Urinary bladder (tissue), 4 donors: ENCODE results near the gene IQSEC3. TPM values are rescaled to one million over a fixed set of nuclear protein-coding genes. Genes with fewer than 3 reads are reported as not detected.

Experiments used
- DNase-seq: peaks from one replicate; pipeline ENCODE4 v3.0.0-alpha.2; 2015; ENCODE audit errors: extremely low spot score
- H3K27ac ChIP-seq: one replicate; pipeline ENCODE4 v1.5.1; 2013; ENCODE audit warnings: low read depth, mild to moderate bottlenecking, moderate library complexity
- H3K36me3 ChIP-seq: one replicate; pipeline ENCODE4 v1.6.1; 2013; ENCODE audit warnings: mild to moderate bottlenecking, moderate library complexity; ENCODE audit not compliant: insufficient read depth
- H3K4me1 ChIP-seq: one replicate; pipeline ENCODE4 v1.6.1; 2013; ENCODE audit warnings: mild to moderate bottlenecking, moderate library complexity; ENCODE audit not compliant: insufficient read depth
- H3K4me3 ChIP-seq: one replicate; pipeline ENCODE4 v1.5.1; 2013; ENCODE audit warnings: low read depth, low read length
- WGBS: extraction: QIAGEN DNeasy Blood & Tissue Kit; methylation state at CpG from one replicate; pipeline ENCODE4 v1.1.7; 2013; 5-methylcytosine and 5-hydroxymethylcytosine counted together
- polyA plus RNA-seq: library from polyadenylated mRNA; stranded (reverse); fragments of 200-250 nt; gene quantifications from one replicate; pipeline ENCODE4 v1.2.3, GENCODE V29; 2013
- total RNA-seq: library from RNA; depleted of rRNA; stranded (reverse); fragments of >200 nt; gene quantifications from one replicate; pipeline ENCODE4 v1.2.3, GENCODE V29; 2014
- donor health status: healthy with polysubstance abuse.
- donor health status: healthy.

The IQSEC3 gene
- total and polyA plus RNA-seq, 2 donors = 0.60 to 1.5 TPM

DNA sequence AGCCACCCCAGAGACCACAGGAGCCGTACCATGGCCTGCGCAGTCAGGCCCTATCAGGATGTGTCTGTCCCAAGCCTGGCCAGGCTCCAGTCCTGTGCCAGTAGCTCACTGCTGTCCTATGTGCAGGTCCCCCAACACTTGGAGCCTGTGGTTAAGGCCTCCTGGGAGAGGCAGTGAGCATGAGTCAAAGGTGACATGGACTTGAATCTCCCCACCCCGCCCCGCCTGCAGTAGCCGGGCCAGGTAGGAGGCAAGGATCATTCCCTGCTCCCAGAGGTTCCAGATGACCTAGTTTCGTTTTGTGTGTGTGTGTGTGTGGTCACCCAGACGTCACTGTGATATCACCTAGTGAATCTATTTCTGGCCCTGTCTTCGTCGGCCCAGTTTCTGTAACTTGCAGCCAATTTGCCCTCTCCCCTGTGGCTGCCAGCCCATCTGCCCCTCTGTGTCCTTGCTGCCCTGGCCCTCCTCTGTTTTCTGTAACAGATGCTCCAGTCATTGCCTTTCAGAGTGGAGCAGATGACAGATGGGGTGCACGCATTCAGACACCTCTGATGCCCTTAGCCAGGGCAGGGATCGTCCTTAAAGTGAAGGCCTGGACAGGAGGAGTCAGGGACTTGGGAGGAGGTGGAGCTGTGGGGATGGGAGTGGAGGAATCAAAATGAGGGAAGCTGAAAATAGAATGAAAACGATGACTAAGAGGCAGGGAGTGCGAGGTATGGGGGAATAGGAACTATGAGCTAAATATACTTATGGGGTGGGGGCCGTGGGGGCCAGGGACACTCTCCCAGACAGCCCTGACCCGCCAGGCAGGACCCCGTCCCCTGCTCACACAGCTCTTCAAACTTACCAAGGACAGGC, 110.0 kb downstream of the IQSEC3 start:
- H3K4me1 ChIP-seq = no peaks in the 10 kb centered on the region
- no peak for DNase-seq
- H3K4me3 ChIP-seq = no peak overlapping the region
- 54% methylated on average over 16 of the region's 16 CpGs for WGBS
- no peak overlapping the region for H3K27ac ChIP-seq
- H3K36me3 ChIP-seq = no peaks in the 10 kb centered on the region

GRCh38 chr12:177336-177979, 110.9 kb downstream of the IQSEC3 start:
- no peak overlapping the region for H3K27ac ChIP-seq
- no peak overlapping the region for H3K4me3 ChIP-seq
- H3K4me1 ChIP-seq = no peaks in the 10 kb centered on the region
- no peak for DNase-seq
- no peaks in the 10 kb centered on the region for H3K36me3 ChIP-seq
- 62% methylated on average over 11 of the region's 11 CpGs for WGBS

- no peaks in the 10 kb centered on the region for H3K4me1 ChIP-seq
- no peak overlapping the region for H3K4me3 ChIP-seq
- H3K27ac ChIP-seq = no peak overlapping the region
- WGBS = 82% methylated on average over 20 of the region's 20 CpGs
- no peak for DNase-seq
- H3K36me3 ChIP-seq = no peaks in the 10 kb centered on the region
Observed at GRCh38 chr12:177980-178828, 111.6 kb downstream of the IQSEC3 start.

DNA sequence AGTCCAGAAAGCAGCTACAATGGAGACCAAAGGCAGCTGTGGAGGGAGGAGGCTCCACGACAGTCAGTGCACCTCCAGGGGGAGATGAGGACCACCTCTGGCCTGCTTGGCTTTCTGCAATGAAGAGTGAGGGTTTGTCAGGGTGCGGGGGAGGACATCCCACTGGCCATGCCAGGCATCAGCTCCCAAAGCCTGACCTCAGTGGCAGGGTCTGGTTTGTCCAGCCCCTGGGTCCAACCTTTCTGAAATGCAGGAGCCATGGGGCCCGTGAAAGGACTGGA, 112.2 kb downstream of the IQSEC3 start:
- Histone ChIP-seq H3K4me3 (no peak overlapping the region), H3K27ac (no peak overlapping the region), H3K4me1 (no peaks in the 10 kb centered on the region), H3K36me3 (no peaks in the 10 kb centered on the region)
- 66% methylated on average over 3 of the region's 3 CpGs for WGBS
- no peak for DNase-seq

GRCh38 chr12:179131-179884, 112.7 kb downstream of the IQSEC3 start:
- 73% methylated on average over 11 of the region's 11 CpGs for WGBS
- Histone ChIP-seq H3K36me3 (no peaks in the 10 kb centered on the region), H3K4me3 (no peak overlapping the region), H3K27ac (no peak overlapping the region), H3K4me1 (no peaks in the 10 kb centered on the region)
- no peak for DNase-seq

- 86% methylated on average over 5 of the region's 5 CpGs for WGBS
- no peak overlapping the region for H3K27ac ChIP-seq
- H3K4me3 ChIP-seq = no peak overlapping the region
- no peaks in the 10 kb centered on the region for H3K36me3 ChIP-seq
- DNase-seq = no peak
- no peaks in the 10 kb centered on the region for H3K4me1 ChIP-seq
Observed at GRCh38 chr12:179885-180284, 113.3 kb downstream of the IQSEC3 start.

DNA sequence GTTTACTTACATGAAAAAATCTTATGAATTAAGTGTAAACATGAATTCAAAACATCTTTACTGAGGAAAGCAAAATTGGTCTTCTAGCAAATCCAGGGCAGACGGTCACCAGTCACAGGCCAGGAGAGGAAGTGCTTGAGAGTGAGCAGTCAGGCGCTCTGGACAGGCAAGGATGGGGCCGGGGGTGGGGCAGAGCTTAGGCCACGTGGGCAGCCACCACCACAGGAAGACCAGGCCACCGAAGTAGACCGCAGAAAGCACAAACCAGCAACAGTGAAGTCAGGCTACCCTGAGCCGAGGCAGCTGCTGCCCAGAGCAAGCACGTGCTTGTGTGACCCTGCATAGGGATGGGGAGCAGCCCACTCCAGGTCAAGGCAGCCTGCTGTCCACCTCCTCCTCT, 113.9 kb downstream of the IQSEC3 start:
- 50% methylated on average over 8 of the region's 8 CpGs for WGBS
- Histone ChIP-seq H3K27ac (no peak overlapping the region), H3K4me1 (no peaks in the 10 kb centered on the region), H3K4me3 (no peak overlapping the region), H3K36me3 (no peaks in the 10 kb centered on the region)
- no peak for DNase-seq

DNA sequence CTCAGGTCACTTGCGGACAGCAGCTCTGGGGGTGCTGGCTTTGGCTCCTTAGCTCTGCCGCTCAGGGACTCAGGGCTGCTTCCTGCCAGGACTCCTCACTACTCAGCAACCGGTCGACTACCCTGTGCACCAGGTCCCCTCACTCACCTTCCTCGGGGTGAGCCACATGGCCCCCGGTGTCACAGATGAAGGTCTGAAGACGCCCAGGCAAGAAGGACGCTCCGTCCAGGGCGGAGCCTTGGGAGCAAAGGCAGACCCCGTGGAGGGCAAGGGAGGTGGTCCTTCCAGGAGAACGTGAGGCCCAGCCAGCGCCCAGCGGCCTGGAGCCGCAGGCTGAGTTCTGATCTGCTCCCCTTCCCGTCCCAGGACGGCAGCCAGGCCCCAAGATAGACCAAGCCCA, 115.4 kb downstream of the IQSEC3 start:
- DNase-seq = no peak
- no peak overlapping the region for H3K27ac ChIP-seq
- 83% methylated on average over 17 of the region's 17 CpGs for WGBS
- H3K4me3 ChIP-seq = no peak overlapping the region
- no peaks in the 10 kb centered on the region for H3K36me3 ChIP-seq
- no peaks in the 10 kb centered on the region for H3K4me1 ChIP-seq

DNA sequence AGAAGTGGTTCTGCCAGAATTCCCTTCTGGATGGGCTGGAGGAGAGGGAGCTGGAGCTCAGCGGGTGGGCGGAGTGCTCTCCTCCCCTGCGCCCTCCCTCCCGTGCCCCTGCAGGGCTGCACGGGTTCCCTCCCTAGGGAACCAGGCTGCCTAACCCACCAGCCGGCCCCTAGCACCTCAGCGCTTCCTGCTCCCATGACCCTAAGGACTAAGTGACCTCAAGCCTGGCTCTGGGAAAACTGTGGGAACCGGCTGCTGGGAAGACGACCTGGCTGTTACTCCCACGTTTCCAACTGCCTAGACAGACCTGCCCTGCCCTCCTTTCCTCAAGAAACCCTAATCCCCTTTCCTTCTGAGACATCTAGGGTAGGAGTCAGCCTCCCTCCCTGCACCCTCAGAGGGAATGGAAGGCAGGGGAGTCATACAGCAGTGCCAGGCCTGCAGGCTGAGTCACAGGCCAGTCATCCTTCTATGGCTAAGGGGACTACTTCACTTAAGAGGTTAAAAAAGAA, 115.9 kb downstream of the IQSEC3 start:
- 64% methylated on average over 10 of the region's 10 CpGs for WGBS

DNA sequence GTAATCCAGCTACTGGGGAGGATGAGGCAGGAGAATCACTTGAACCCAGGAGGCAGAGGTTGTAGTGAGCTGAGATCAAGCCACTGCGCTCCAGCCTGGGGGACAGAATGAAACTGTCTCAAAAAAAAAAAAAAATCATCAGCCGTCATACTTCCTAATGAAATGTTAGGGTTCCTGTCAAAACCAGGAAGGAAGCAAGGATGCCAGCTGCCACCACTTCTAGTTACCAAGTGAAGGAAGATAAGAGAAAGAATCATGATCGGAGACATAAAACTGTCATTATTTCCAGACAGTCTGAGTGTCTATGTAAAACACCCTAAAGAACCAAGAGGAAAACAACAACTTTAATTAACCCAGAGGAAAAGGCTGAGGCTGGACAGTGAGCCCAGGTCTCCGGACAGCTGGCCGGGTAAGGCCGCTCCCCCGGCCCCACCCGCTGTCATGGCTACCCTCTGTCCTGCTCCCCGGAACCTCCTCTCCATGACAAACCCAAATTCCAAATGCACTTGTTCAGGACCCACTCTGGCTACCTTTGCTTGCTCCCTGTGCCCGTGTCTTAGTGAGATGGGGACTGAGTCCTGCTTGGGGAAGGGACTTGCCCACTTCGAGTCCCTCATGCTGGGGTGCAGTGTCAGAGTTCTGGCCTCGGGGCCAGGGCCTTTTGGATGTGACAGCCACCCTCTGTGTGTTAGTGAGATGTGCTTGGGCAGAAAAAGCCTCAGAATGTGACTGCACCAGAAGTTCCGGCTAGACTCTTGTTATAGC, 118.4 kb downstream of the IQSEC3 start:
- Histone ChIP-seq H3K27ac (no peak overlapping the region), H3K4me1 (no peaks in the 10 kb centered on the region), H3K36me3 (no peaks in the 10 kb centered on the region), H3K4me3 (no peak overlapping the region)
- 71% methylated on average over 13 of the region's 13 CpGs for WGBS
- DNase-seq = no peak

More for the DNA sequence above, 115.9 kb downstream of the IQSEC3 start:
- Histone ChIP-seq H3K4me1 (no peaks in the 10 kb centered on the region), H3K27ac (no peak overlapping the region), H3K4me3 (no peak overlapping the region), H3K36me3 (no peaks in the 10 kb centered on the region)
- no peak for DNase-seq

- no peak for DNase-seq
- Histone ChIP-seq H3K27ac (no peak overlapping the region), H3K4me3 (no peak overlapping the region), H3K4me1 (no peaks in the 10 kb centered on the region), H3K36me3 (no peaks in the 10 kb centered on the region)
- 76% methylated on average over 8 of the region's 8 CpGs for WGBS
Observed at GRCh38 chr12:185576-185955, 119.0 kb downstream of the IQSEC3 start.

DNA sequence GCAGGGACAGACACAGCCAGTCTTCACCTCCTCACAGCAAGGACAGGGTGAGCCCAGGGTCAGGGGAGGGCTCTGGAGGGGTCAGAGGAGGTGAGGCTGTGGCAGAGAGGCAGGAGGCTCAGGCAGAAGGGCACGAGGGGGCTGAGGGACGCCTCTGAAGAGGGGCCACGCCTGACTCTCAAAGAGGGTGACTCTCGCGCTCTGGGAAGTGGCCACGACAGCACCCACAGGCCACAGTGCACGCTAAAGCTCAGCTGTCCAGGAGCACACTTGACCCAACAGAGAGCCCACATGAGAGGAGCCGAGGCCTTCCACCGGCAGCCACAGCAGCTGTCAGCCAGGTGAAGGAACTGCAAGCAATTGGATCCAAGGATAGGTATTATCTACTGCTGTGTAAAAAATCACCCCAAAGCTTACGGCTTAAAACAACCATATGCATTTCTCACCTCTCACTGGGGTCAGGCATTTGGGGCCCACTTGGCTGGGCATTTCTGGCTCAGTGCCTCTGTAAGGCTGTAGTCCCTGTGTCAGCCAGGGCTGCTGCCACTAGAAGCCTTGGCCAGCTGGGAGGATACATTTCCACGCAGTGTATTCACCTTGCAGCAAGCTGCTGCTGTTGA, 119.5 kb downstream of the IQSEC3 start:
- DNase-seq = no peak
- H3K4me1 ChIP-seq = no peaks in the 10 kb centered on the region
- no peaks in the 10 kb centered on the region for H3K36me3 ChIP-seq
- 73% methylated on average over 11 of the region's 11 CpGs for WGBS
- no peak overlapping the region for H3K4me3 ChIP-seq
- no peak overlapping the region for H3K27ac ChIP-seq
